HCT116 (cell line): Measurements from ENCODE around the gene RAB27A. TPM values are rescaled to one million over a fixed set of nuclear protein-coding genes. Genes with fewer than 3 reads are reported as not detected.

ENCODE experiments used
- ATAC-seq: fragments of 200-7000 bp; cut with Tn5 transposase; 2 replicates; pipeline ENCODE4 v1.9.1; 2020; ENCODE audit warnings: mild to moderate bottlenecking, moderate library complexity
- BruUV-seq: library from RNA; stranded (reverse); fragments of 400-500 nt; replicated peaks from 2 replicates; lab custom pipeline; 2021; lab: Mats Ljungman, UMichigan
- CTCF ChIA-PET: fragments of 300-600 bp; sonication (Branson Sonifier 250); formaldehyde crosslinking; loops from one replicate; lab custom pipeline; 2021; ENCODE audit warnings: antibody characterized with exemption; lab: Charles Lee
- POLR2A ChIA-PET: fragments of 300-600, 350-600 bp; sonication (Branson Sonifier 250); formaldehyde crosslinking; loops from one replicate; lab custom pipeline; 2021; ENCODE audit warnings: antibody characterized with exemption; lab: Charles Lee
- RAD21 ChIA-PET, 2 experiments: fragments of 300-600 bp; sonication (Branson Sonifier 250); formaldehyde crosslinking; loops; one replicate each; lab custom pipeline; 2023; ENCODE audit warnings: low total read pairs in 2 of 2; ENCODE audit not compliant: uncharacterized antibody in 2 of 2, unreplicated experiment in 2 of 2, low non-redundant PET in 1 of 2; lab: Charles Lee
- DNase-seq: peaks from one replicate; pipeline ENCODE4 v3.0.0-alpha.2; 2010; ENCODE audit warnings: low read depth, low spot score
- H2AFZ ChIP-seq: fragments of 200-600 bp; shearing (Covaris generic), sonication (generic); 2 replicates; pipeline ENCODE4 v1.6.1; 2017; ENCODE audit warnings: low read depth, mixed run types, mixed read lengths, antibody characterized with exemption, low read length; ENCODE audit not compliant: poor library complexity, severe bottlenecking
- H3K27ac ChIP-seq: 2 replicates; pipeline ENCODE4 v1.5.1; 2012; ENCODE audit warnings: low read depth, low read length
- H3K27me3 ChIP-seq: fragments of 200-600 bp; sonication (generic); 2 replicates; pipeline ENCODE4 v1.6.1; 2016; ENCODE audit warnings: mixed run types, low read length, mixed read lengths; ENCODE audit not compliant: insufficient read depth
- H3K36me3 ChIP-seq, 2 experiments: fragments of 200-500 bp in 1 of 2; fragments of 200-600 bp in 1 of 2; sonication (Bioruptor generic) in 1 of 2; sonication (generic) in 1 of 2; 2 replicates each; pipeline versions ENCODE4 v1.5.1 to v1.6.1; 2014 to 2016; ENCODE audit warnings: low read length in 2 of 2, inconsistent platforms in 1 of 2, mixed read lengths in 1 of 2, mixed run types in 1 of 2; ENCODE audit not compliant: insufficient read depth in 2 of 2, control insufficient read depth in 1 of 2
- H3K4me1 ChIP-seq, 2 experiments: fragments of 200-600 bp in 1 of 2; sonication (generic) in 1 of 2; 2 replicates each; pipeline versions ENCODE4 v1.5.1 to v1.6.1; 2012 to 2017; ENCODE audit warnings: low read length in 2 of 2, inconsistent platforms in 1 of 2, mild to moderate bottlenecking in 1 of 2, mixed read lengths in 1 of 2, mixed run types in 1 of 2, moderate library complexity in 1 of 2; ENCODE audit not compliant: insufficient read depth in 2 of 2, control insufficient read depth in 1 of 2
- H3K4me2 ChIP-seq: fragments of 200-600 bp; sonication (generic); 2 replicates; pipeline ENCODE4 v1.6.1; 2017; ENCODE audit warnings: mixed run types, low read length, mixed read lengths
- H3K4me3 ChIP-seq, 2 experiments: fragments of 200-600 bp in 1 of 2; sonication (generic) in 1 of 2; replicated peaks in 1 of 2; 2 replicates each; pipeline ENCODE4 v1.5.1; 2011 to 2016; ENCODE audit warnings: low read length in 2 of 2, control low read depth in 1 of 2, low read depth in 1 of 2, mild to moderate bottlenecking in 1 of 2, mixed read lengths in 1 of 2, mixed run types in 1 of 2
- H3K79me2 ChIP-seq: fragments of 200-600 bp; sonication (generic); 2 replicates; pipeline ENCODE4 v1.6.1; 2017; ENCODE audit warnings: mild to moderate bottlenecking, mixed run types, low read length, moderate library complexity, mixed read lengths; ENCODE audit not compliant: insufficient read depth
- H3K9ac ChIP-seq: fragments of 200-600 bp; sonication (generic); 2 replicates; pipeline ENCODE4 v1.6.1; 2016; ENCODE audit warnings: low read length, mixed read lengths
- H3K9me2 ChIP-seq: fragments of 200-600 bp; sonication (generic), shearing (Covaris generic); 2 replicates; pipeline ENCODE4 v1.6.1; 2017; ENCODE audit warnings: mixed run types, mild to moderate bottlenecking, moderate library complexity; ENCODE audit not compliant: insufficient read depth
- H3K9me3 ChIP-seq, 2 experiments: fragments of 200-500 bp in 1 of 2; fragments of 200-600 bp in 1 of 2; sonication (Bioruptor generic) in 1 of 2; sonication (generic) in 1 of 2; 2 replicates each; pipeline ENCODE4 v1.6.1; 2014 to 2017; ENCODE audit warnings: low read length in 2 of 2, mixed read lengths in 2 of 2, inconsistent platforms in 1 of 2, low read depth in 1 of 2, mild to moderate bottlenecking in 1 of 2, mixed run types in 1 of 2, moderate library complexity in 1 of 2; ENCODE audit not compliant: control insufficient read depth in 1 of 2, insufficient read depth in 1 of 2
- H4K20me1 ChIP-seq: fragments of 200-600 bp; sonication (generic), shearing (Covaris generic); 2 replicates; pipeline ENCODE4 v1.6.1; 2017; ENCODE audit warnings: mixed run types, mild to moderate bottlenecking, moderate library complexity; ENCODE audit not compliant: insufficient read depth
- CBX3 ChIP-seq: IDR thresholded peaks from 2 replicates; pipeline ENCODE4 v1.6.1; 2012; ENCODE audit warnings: low read depth
- CEBPB ChIP-seq: IDR thresholded peaks from 2 replicates; pipeline ENCODE4 v1.6.1; 2012; ENCODE audit warnings: low read depth
- ELF1 ChIP-seq: IDR thresholded peaks from 2 replicates; pipeline ENCODE4 v1.6.1; 2012; ENCODE audit warnings: low read depth, borderline replicate concordance
- EZH2 ChIP-seq: fragments of 200-600 bp; sonication (generic); IDR thresholded peaks from 2 replicates; pipeline ENCODE4 v1.6.1; 2017; ENCODE audit warnings: antibody characterized with exemption, mixed run types
- EZH2phosphoT487 ChIP-seq: fragments of 200-600 bp; IDR thresholded peaks from 2 replicates; pipeline ENCODE4 v1.6.1; 2018; ENCODE audit warnings: antibody characterized with exemption, borderline replicate concordance
- FOSL1 ChIP-seq: IDR thresholded peaks from 2 replicates; pipeline ENCODE4 v1.6.1; 2012; ENCODE audit warnings: low read depth
- JUND ChIP-seq: IDR thresholded peaks from 2 replicates; pipeline ENCODE4 v1.6.1; 2012
- POLR2A ChIP-seq: IDR thresholded peaks from 2 replicates; pipeline ENCODE4 v1.7.0; 2011; ENCODE audit warnings: borderline replicate concordance; ENCODE audit not compliant: insufficient read depth, insufficient read length; ENCODE audit errors: extremely low read depth
- POLR2AphosphoS5 ChIP-seq: IDR thresholded peaks from 2 replicates; pipeline ENCODE4 v1.6.1; 2011; ENCODE audit warnings: mild to moderate bottlenecking, low read depth, low read length, moderate library complexity
- RAD21 ChIP-seq: IDR thresholded peaks from 2 replicates; pipeline ENCODE4 v1.6.1; 2012; ENCODE audit warnings: low read depth, mild to moderate bottlenecking
- SIN3A ChIP-seq: IDR thresholded peaks from 2 replicates; pipeline ENCODE4 v1.6.1; 2012; ENCODE audit warnings: low read depth
- SP1 ChIP-seq: IDR thresholded peaks from 2 replicates; pipeline ENCODE4 v1.6.1; 2012; ENCODE audit warnings: low read depth
- SRF ChIP-seq: IDR thresholded peaks from 2 replicates; pipeline ENCODE4 v1.6.1; 2012; ENCODE audit warnings: low read depth
- YY1 ChIP-seq: IDR thresholded peaks from 2 replicates; pipeline ENCODE4 v1.6.1; 2011; ENCODE audit warnings: low read length, low read depth, moderate library complexity, mild to moderate bottlenecking; ENCODE audit not compliant: insufficient replicate concordance; ENCODE audit errors: extremely low read depth
- ZNF274 ChIP-seq: fragments of 200-500 bp; sonication (Bioruptor generic); IDR thresholded peaks from 2 replicates; pipeline ENCODE4 v1.6.1; 2014; ENCODE audit warnings: mild to moderate bottlenecking, low read depth, low read length, inconsistent platforms
- intact Hi-C: fragments of 100-400 bp; cut with micrococcal nuclease; formaldehyde crosslinking; loops from 2 replicates; pipeline ENCODE4 v1.10.0; 2022
- total RNA-seq: library from RNA; stranded (reverse); gene quantifications from one replicate; pipeline ENCODE4 v1.2.1, GENCODE V29; 2021; ENCODE audit not compliant: unreplicated experiment
- TF ChIP-seq, protein P1 (sequence below): IDR thresholded peaks from 2 replicates; pipeline ENCODE4 v1.6.1; 2011; ENCODE audit warnings: mild to moderate bottlenecking, low read length, moderate library complexity; ENCODE audit not compliant: insufficient replicate concordance; ENCODE audit errors: extremely low read depth
- TF ChIP-seq, protein P2 (sequence below): IDR thresholded peaks from 2 replicates; pipeline ENCODE4 v1.6.1; 2012
- TF ChIP-seq, protein P3 (sequence below), 3 experiments: fragments of 200-600 bp in 1 of 3; sonication (generic) in 1 of 3; IDR thresholded peaks in 2 of 3; conservative IDR thresholded peaks in 1 of 3; 2 replicates each; pipeline ENCODE4 v1.5.1; 2012 to 2017; ENCODE audit warnings: low read depth in 2 of 3, low read length in 2 of 3, antibody characterized with exemption in 1 of 3, borderline replicate concordance in 1 of 3, control low read depth in 1 of 3, mild to moderate bottlenecking in 1 of 3, mixed read lengths in 1 of 3, mixed run types in 1 of 3, moderate library complexity in 1 of 3; ENCODE audit not compliant: insufficient read depth in 1 of 3
- TF ChIP-seq, protein P4 (sequence below): IDR thresholded peaks from 2 replicates; pipeline ENCODE4 v1.6.1; 2012

RAB27A gene
- total RNA-seq, 1 experiment from 2014 or later = 8.8 TPM

DNA sequence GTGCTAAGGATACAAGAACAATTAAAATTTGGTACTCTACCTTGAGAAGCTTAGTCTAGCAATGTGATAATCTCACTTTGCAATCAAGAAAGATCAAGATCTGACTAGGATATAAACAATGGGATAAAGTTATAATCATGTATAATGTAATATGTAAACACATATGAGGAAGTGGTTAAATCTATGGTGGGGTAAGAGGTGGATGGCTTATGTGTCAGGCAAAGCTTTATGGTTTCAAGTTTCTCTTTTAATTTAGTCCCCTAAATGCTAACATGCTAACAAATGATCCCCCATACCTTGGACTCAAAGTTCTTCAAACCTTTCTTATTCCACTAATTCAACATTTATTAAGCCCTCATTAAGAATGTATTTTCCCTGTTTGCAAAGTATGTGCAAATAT is 95.4 kb downstream of the RAB27A start:
- CTCF ChIA-PET = no interaction called here
- Histone ChIP-seq H3K9me2 (no peaks in the 10 kb centered on the region), H3K9me3 (no peaks in the 10 kb centered on the region), H3K4me1 (peaks cover 15 to 21% of the 10 kb centered on the region in 2 experiments; a peak in 3 of 4 replicates), H4K20me1 (peaks cover 10% of the 10 kb centered on the region; the same call in 1 of the 2 replicates), H2AFZ (no peak overlapping the region), H3K9ac (no peak overlapping the region), H3K4me2 (no peak overlapping the region), H3K4me3 (no peak overlapping the region; a peak in 1 of 4 replicates), H3K27ac (no peak overlapping the region), H3K79me2 (peaks cover 76% of the 10 kb centered on the region), H3K36me3 (peaks cover 20 to 31% of the 10 kb centered on the region in 2 experiments; a peak in 3 of 4 replicates), H3K27me3 (no peaks in the 10 kb centered on the region)
- RAD21 ChIA-PET = no interaction called here
- TF ChIP-seq CBX3 = no peak
- TF ChIP-seq YY1 = no peak
- TF ChIP-seq, protein P1, sequence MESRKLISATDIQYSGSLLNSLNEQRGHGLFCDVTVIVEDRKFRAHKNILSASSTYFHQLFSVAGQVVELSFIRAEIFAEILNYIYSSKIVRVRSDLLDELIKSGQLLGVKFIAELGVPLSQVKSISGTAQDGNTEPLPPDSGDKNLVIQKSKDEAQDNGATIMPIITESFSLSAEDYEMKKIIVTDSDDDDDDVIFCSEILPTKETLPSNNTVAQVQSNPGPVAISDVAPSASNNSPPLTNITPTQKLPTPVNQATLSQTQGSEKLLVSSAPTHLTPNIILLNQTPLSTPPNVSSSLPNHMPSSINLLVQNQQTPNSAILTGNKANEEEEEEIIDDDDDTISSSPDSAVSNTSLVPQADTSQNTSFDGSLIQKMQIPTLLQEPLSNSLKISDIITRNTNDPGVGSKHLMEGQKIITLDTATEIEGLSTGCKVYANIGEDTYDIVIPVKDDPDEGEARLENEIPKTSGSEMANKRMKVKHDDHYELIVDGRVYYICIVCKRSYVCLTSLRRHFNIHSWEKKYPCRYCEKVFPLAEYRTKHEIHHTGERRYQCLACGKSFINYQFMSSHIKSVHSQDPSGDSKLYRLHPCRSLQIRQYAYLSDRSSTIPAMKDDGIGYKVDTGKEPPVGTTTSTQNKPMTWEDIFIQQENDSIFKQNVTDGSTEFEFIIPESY = no peak
- TF ChIP-seq POLR2A = no peak
- TF ChIP-seq SRF = no peak
- TF ChIP-seq CEBPB = no peak
- TF ChIP-seq, protein P2, sequence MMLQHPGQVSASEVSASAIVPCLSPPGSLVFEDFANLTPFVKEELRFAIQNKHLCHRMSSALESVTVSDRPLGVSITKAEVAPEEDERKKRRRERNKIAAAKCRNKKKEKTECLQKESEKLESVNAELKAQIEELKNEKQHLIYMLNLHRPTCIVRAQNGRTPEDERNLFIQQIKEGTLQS = no peak
- no peak for TF ChIP-seq RAD21
- no peak for TF ChIP-seq SIN3A
- TF ChIP-seq EZH2phosphoT487 = no peak
- TF ChIP-seq POLR2AphosphoS5 = no peak
- no peak for TF ChIP-seq SP1
- TF ChIP-seq EZH2 = no peak
- no peak for TF ChIP-seq ELF1
- no peak for TF ChIP-seq FOSL1
- TF ChIP-seq, protein P3, sequence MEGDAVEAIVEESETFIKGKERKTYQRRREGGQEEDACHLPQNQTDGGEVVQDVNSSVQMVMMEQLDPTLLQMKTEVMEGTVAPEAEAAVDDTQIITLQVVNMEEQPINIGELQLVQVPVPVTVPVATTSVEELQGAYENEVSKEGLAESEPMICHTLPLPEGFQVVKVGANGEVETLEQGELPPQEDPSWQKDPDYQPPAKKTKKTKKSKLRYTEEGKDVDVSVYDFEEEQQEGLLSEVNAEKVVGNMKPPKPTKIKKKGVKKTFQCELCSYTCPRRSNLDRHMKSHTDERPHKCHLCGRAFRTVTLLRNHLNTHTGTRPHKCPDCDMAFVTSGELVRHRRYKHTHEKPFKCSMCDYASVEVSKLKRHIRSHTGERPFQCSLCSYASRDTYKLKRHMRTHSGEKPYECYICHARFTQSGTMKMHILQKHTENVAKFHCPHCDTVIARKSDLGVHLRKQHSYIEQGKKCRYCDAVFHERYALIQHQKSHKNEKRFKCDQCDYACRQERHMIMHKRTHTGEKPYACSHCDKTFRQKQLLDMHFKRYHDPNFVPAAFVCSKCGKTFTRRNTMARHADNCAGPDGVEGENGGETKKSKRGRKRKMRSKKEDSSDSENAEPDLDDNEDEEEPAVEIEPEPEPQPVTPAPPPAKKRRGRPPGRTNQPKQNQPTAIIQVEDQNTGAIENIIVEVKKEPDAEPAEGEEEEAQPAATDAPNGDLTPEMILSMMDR (IDR thresholded peaks at IDR 0.05 in 2 of 3, conservative IDR thresholded peaks at IDR 0.05 in 1 of 3; ENCODE audit: borderline replicate concordance in 1 of 3, insufficient read depth in 1 of 3, low read depth in 2 of 3, low read length in 2 of 3) = no peak
- TF ChIP-seq, protein P4, sequence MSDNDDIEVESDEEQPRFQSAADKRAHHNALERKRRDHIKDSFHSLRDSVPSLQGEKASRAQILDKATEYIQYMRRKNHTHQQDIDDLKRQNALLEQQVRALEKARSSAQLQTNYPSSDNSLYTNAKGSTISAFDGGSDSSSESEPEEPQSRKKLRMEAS = no peak
- TF ChIP-seq ZNF274 = no peak
- TF ChIP-seq JUND = no peak
- ATAC-seq = no peak
- POLR2A ChIA-PET = no interaction called here
- no TSS peak for BruUV-seq
- DNase-seq = no peak
- intact Hi-C loops = no loop called here
